ENCODE measurements around the gene ALDH18A1.
"Not testable (repeated sequence)": the region's sequence is repeated elsewhere in the genome, so short reads cannot be mapped to it uniquely, and the experiment has no call there.

ALDH18A1 gene

GRCh38 chr10:95648138-95648537 is 8.4 kb downstream of the ALDH18A1 start:
- no peak for DNase-seq

DNA sequence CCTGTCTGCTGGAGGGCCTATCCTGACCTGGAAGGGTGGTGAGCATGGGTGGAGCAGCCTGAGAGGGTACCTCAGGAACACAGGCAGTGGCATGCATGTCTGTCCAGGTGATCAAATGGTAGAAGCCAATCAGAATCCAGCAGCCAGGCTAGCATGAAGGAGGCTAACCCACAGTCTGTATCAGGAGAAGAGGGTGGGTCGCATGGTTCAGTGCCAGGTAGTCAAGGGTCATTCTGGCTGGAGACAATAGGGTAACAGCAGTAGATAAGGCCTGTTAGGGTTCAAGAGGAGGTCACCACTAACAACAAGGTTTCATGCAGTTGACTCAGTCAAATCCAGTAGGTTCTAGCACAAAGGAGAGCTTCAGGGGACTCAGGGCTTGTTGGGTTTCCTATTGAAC is 10.4 kb downstream of the ALDH18A1 start:
- DNase-seq, result no peak

- DNase-seq, result no peak
Observed at GRCh38 chr10:95644901-95645300, 11.6 kb downstream of the ALDH18A1 start.

GRCh38 chr10:95640891-95641315 is 15.6 kb downstream of the ALDH18A1 start:
- no peak for DNase-seq

DNA sequence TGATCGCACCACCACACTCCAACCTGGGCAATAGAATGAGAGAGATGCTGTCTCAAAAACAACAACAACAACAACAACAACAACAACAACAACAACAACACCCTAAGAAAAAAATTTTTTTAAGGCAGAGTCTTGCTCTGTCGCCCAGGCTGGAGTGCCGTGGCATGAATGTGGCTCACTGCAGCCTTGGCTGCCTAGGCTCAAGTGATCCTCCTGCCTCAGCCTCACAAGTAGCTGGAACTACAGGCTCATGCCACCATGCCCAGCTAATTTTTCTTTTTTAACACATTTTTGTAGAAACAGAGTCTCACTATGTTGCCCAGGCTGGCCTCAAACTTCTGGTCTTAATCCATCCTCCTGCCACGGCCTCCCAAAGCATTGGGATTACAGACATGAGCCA is 18.6 kb downstream of the ALDH18A1 start:
- DNase-seq, result no peak

- no peak for DNase-seq
Observed at GRCh38 chr10:95637140-95637539, 19.4 kb downstream of the ALDH18A1 start.

GRCh38 chr10:95635319-95635733 is 21.2 kb downstream of the ALDH18A1 start:
- no peak for DNase-seq

GRCh38 chr10:95628786-95629185 is 27.7 kb downstream of the ALDH18A1 start:
- DNase-seq, result no peak

- no peak for DNase-seq
Observed at GRCh38 chr10:95626500-95626899, 30.0 kb downstream of the ALDH18A1 start.

DNA sequence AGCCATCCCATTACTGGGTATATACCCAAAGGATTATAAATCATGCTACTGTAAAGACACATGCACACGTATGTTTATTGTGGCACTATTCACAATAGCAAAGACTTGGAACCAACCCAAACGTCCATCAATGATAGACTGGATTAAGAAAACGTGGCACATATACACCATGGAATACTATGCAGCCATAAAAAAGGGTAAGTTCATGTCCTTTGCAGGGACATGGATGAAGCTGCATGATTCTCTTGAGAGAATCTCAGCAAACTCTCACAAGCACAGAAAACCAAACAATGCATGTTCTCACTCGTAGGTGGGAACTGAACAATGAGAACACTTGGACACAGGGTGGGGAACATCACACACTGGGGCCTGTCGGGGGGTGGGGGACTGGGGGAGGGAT is 36.1 kb downstream of the ALDH18A1 start:
- DNase-seq, result not testable (repeated sequence)

GRCh38 chr10:95618101-95618500 is 38.4 kb downstream of the ALDH18A1 start:
- DNase-seq, result no peak

- no peak for DNase-seq
Observed at GRCh38 chr10:95616446-95616845, 40.1 kb downstream of the ALDH18A1 start.

GRCh38 chr10:95613330-95613729 is 43.2 kb downstream of the ALDH18A1 start:
- no peak for DNase-seq

DNA sequence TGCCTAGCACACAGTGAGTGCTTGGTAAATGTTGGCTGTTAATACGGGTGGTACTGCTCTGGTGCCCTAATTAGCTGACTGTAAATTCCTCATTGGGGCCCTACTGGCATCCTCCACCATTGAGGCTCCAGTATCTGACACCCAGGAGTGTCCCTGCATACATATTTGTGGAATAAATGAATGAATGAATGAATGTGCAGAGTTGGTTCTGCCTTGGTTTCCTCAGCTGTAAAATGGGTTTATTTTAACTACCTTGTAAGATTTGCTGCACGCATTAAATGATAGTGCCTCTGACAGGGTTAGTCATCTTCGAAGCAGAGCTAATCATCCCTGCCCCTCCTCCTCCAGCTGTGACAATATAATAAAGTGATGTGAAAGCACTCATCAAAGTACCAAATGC is 45.8 kb downstream of the ALDH18A1 start:
- no peak for DNase-seq

DNA sequence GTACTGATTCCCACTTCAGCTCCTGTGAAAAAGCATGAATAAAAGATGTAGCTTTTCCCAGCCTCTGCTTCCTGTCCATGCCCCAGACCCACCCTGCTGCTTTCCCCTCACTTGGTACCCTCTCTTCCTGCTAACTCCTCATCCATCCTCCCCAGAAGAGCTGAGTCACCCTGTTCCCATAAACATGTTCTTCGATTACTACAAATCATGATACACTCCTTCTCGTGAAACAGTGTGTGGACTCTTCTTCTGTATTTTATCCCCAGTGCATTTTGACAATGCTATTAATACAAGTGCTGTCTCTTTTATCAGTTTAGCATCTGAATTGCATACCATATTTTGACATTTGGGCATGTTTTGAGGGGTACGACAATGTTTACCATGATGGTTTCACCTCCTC is 49.6 kb downstream of the ALDH18A1 start:
- DNase-seq, result no peak

GRCh38 chr10:95605163-95605562 is 51.3 kb downstream of the ALDH18A1 start:
- no peak for DNase-seq

DNA sequence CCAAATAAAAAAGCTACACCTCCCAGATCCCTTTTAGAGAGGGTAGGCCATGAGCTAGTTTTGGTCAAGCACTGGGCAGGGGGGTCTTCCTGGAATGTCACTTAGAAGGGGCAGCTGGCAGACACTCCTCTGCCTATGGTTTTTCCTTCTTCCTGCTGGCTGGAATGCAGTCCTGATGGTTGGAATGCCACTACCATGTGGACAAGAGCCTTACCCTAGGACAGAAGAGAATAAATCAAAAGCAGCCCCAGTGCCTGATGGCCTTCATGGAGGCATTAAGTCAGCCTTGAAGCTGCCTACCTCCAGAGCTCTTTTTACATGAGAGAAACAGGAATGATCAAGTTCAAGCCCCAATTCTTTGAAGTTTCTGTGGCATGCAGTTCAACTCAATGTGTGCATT is 51.9 kb downstream of the ALDH18A1 start:
- no peak for DNase-seq

DNA sequence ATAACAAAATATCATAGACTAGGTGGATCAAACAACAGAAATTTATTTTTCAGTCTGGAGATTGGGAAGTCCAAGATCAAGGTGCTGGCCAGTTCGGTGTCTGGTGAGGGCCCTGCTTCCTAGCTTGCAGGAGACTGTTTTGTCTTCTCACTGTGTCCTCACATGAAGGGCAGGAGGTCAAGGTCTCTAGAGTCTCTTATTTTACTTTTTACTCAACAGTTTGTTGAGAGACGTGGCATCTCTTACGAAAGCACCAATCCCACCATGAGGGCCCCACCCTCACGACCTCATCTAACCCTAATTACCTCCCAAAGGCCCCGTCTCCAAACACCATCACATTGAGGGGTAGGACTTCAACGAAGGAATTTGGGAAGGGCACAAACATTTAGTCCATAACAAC is 54.1 kb downstream of the ALDH18A1 start:
- no peak for DNase-seq

DNA sequence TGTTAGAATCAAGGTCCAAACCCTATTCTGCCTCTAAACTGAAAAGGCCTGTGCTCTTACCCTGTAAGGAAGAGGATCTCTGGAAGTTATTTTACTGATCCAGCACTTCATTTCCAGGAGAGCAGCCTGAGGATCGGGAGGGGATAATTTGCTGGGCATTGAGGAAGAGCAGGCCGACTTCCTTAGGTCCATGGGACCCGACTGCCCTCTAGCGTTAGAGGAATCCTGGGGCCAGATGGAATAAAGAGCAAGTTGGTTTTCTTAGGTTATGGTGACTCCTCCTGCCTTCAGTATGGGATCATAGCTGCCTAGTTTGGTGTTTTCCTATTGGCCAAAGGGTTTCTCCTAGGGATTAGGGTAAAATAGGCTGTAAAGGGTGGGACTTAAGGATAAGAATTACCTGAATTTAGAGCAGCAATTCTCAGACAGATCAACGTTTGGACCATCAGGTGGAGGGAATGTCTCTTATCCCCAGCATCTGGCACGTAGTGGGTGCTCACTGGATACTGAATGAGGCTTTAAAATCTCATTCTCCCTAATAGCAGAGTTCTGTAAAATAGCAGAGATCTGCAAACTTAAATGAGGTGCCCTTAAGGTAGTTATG is 55.3 kb downstream of the ALDH18A1 start:
- peak; percentile 88 for DNase-seq

DNA sequence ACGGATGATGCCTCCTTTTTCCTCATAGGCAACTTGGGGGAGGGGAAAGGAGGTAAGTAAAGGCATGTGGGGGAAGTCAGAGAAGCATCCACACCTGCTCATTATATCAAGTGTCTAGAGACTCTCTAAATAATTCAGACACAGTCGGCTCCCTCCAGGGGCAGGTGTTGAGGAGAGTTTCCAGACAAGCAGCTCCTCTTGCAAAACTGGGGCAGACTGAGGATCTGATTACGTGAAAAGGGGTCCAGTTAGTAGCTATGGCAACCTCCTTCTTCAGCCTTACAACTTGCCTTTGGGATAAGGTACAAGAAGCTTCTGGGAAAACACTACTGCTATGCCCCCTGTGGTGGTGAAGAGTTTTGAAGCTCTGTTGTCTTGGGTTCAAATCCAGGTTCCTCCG is 56.4 kb downstream of the ALDH18A1 start:
- no peak for DNase-seq

DNA sequence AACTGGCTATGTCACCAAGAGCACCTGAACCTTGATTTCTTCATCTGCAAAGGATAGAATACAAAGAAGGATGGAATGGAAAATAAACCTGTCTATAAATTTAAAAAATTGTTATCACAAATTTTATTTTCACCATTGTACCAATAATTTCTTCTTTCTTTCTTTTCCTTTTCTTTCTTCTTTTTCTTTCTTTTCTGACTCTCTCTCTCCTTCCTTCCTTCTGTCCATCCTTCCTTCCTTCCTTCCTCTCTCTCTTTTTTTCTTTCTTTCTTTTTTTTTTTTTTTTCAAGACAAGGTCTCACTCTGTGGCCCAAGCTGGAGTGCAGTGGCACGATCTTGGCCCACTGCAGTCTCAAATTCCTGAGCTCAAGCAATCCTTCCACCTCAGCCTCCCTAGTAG is 58.7 kb downstream of the ALDH18A1 start:
- DNase-seq, result no peak

DNA sequence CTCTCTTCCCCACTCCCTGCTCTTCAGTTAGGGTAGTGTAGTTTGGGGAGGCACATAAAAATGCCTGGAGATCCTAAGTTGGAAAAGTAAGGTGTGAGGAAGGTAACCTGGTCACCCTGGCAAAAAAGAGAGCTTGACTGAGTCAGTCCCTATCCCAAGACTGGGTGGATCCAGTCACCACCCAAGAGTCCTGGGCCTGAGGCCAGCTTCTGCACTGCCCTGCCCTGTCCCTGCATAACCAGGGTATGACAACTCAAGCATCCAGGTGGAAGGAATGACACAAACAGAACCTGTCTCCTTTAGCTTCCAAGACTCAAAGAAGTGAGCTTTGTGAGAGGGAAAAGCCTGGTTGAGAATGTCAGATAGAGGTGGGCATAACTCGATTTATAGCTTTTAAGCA is 68.5 kb downstream of the ALDH18A1 start:
- no peak for DNase-seq

DNA sequence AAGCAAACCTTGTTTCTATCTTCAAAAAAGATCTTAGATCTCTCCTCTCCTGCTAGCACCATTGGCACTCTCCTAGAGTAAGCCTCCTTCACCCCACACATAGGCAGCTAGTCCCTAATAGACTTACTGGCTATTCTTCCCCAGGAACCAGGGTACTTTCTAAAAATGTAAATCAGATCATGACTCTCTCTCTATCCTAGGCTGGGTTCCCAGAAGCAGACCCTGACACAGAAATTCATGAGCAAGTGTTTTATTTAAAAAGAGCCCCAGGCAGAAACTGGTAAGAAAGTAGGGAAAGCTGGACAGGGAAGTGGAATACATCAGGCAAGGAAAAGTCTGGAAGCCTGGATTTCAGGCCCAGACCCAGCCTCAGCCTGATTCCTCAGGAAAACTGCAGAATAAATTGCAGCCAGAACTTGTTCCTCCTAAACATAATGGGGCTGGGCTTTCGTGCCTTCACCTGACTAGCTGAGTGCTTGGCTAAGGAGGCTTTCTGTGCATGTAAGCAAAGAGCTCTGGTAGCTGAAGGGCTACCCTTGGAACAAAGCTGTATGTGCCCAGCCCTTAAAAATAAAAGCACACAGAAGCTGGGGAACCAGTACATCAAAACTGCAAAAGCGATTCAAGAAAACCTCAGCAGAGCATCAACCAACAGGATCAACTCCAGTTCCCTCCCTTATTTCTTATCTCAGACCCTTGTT is 76.5 kb downstream of the ALDH18A1 start:
- DNase-seq, result no peak

- no peak for DNase-seq
Observed at GRCh38 chr10:95579292-95579691, 77.2 kb downstream of the ALDH18A1 start.

DNA sequence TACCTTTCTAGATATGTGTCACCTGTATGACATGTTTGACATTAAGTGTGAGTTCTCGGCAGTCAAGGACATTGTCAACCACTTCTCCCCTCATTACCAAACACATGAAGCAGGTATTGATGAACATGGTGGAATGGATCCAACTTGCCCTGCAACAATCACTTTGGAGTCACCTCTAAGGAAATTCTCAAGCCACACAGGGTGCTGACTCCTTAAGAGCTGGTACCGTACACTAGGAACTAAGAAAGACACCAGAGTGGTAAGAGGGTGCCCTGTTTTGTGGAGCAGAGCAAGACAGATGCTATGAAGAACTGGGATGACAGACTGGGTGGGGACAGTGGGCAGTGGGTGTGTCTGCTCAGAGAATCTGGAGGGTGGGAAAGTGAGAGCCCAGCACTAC is 77.9 kb downstream of the ALDH18A1 start:
- DNase-seq, result no peak

All from left hindlimb (tissue), 1 donor.